UCSD-AML1 (cell line): Measurements from ENCODE around the gene KRTAP5-8.
"Not testable (repeated sequence)": the region's sequence is repeated elsewhere in the genome, so short reads cannot be mapped to it uniquely, and the experiment has no call there.

Source experiments
- DNase-seq: peaks from one replicate; lab custom pipeline; 2025; ENCODE audit not compliant: unreplicated experiment; lab: John Stamatoyannopoulos, UW

Gene KRTAP5-8

DNA sequence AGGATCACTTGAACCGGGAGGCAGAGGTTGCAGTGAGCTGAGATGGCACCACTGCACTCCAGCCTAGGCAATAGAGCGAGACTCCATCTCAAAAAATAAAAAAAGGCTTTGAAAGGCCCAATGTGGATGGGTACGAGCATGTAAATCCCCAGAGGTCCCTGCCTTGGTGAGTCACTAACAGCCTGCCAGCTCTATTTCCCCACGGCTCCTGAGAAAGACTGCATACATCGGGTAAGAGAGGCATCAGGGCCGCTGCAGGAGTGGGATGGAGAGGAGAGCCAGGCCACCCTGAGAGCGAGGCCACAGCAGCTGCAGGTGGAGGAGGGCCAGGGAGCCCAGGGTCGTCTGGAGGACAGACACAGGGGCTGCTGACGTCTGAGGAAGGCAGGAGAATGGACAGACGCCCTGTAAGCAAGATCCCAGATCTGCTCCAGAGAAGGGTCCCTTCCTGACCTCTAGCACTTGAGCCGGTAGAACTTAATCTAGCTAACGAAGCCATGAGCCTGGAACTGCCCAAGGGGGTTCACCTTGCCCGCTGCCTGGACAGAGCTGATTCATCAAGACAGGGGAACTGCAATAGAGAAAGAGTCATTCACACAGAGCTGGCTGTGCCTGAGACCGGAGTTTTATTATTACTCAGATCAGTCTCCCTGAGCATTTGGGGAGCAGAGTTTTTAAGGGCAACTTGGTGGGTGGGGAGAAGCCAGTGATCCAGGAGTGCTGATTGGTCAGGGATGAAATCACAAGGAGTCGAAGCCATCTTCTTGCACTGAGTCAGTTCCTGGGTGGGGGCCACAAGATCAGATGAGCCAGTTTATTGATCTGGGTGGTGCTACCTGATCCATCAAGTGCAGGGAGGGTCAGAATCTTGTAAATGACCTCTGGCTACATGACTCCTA lies 5.3 kb downstream of the KRTAP5-8 start:
- DNase-seq, result no peak

DNA sequence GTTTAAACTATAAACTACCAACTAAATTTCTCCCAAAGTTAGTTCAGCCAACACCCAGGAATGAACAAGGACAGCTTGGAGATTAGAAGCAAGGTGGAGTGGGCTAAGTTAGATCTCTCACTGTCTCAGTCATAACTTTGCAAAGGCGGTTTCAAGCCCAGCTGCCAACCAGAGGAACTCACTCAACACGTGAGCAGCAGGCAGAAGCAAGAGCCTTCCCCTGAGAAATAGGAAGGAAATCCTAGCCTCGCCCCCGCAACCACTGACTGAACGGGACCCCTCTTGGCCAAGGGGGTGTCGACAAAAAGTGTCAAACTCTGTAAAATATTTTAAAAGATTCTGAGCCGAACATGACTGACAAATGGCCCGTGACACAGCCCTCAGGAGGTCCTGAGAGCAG lies 6.0 kb downstream of the KRTAP5-8 start:
- DNase-seq, result peak; percentile 17

DNA sequence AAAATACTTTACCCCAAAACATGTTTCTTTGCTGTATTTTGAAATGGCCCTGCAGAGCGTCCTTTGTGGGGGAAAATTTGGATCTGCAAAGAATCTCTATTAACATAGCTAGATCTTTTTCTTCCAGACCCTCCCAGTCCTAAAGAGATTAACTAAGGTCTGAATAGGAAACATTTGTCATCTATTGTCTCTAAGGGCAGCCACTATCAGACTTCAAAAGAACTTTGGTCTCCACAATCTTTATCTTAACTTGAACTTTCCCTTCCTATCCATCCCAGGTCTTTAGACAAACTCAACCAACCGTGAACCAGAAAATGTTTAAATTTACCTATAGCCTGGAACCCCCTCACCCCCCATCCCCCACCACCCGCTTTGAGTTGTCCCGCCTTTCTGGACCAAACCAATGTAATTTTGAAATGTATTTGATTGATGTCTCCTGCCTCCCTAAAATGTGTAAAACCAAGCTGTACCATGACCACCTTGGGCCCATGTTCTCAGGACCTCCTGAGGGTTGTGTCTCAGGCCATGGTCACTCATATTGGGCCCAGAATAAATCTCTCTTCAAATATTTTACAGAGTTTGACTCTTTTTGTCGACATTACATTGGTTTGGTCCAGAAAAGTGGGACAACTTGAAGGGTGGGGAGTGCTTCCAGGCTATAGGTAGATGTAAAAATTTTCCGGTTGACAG lies 6.8 kb downstream of the KRTAP5-8 start:
- no peak for DNase-seq

DNA sequence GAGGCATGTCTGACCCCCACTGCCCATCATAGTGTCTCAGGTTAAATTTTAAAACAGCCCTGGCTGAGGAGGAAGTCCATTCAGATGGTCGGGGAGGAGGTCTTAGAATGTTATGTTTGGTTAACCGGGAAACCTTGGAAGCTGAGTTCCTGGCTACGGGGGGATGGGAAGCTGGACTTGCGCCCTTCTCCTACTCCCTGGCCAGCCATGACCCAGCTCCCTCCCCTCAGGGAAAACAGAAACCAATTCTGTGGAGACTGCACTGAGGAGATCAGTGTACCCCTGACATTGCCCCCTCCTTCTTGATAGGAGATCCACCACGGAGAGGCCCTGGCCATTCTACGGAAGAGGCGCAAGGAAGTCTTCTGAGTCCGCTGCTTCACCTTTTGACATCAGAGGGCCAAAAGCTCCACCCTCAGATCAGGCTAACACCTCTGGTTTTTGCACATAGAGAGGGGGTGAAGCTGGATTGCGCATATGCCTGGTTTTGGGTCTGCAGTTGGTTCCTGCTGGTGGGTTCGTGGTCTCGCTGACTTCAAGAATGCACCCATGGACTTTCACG lies 7.7 kb downstream of the KRTAP5-8 start:
- DNase-seq, result no peak

DNA sequence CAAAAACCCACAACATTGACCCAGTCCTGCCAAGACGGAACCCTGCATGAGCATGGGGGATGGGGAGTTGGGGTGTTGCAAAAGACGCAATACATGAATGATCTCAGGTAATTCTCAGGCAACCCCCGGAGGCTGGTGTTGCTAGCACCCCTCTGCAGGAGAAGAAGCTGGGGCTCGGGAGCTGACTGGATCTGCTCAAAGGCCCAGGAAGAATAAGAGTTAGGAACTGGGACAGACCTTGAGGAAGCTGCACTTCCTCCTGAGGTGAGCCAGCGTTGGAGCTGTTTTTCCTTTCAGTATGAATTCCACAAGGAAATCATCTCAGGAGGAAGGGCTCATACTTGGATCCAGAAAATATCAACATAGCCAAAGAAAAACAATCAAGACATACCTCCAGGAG lies 10.3 kb downstream of the KRTAP5-8 start, which contains the start of gene KRTAP5-9:
Gene KRTAP5-9, plus strand, starts transcription at position 301 of the 400 bp plus-strand sequence. CDS start 238 bp downstream, outside the sequence.
- no peak for DNase-seq

DNA sequence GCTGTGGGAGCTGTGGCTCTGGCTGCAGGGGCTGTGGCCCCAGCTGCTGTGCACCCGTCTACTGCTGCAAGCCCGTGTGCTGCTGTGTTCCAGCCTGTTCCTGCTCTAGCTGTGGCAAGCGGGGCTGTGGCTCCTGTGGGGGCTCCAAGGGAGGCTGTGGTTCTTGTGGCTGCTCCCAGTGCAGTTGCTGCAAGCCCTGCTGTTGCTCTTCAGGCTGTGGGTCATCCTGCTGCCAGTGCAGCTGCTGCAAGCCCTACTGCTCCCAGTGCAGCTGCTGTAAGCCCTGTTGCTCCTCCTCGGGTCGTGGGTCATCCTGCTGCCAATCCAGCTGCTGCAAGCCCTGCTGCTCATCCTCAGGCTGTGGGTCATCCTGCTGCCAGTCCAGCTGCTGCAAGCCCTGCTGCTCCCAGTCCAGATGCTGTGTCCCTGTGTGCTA lies 10.9 kb downstream of the KRTAP5-8 start:
- no peak for DNase-seq

DNA sequence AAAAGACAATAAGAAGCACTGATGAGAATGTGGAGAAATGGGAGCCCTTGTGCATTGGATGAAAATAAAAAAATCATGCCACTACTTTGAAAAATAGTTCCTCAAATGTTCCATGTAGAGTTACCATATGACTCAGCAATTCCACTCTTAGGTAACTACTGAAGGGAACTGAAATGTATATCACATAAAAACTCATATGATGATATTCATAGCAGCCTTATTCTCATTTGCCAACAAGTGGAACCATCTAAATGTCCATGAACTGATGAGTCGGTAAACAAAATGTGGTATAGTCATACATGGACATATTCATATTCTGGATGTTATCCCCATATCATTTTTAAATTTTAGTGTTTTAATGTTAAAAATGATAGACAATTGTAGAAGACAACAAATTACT lies 13.9 kb downstream of the KRTAP5-8 start:
- DNase-seq, result no peak

DNA sequence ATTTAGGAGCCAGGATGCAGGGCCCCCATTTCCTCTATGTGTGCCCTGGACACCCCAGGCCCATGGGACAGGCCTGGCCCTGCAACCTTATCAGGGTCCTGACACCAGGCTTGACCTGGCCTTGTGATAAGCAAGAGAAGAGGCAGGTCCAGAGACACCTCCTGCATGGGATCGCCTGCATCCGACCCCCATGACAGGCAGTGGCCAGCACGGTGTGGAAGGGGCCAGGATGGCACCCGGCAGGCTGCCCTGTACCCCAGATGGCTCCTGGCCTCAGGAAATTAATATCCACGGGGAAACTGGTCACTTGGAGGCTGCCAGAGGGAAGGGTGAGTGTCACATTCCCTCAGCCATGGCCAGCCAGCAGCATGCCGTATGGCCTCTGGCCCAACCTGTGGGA lies 17.2 kb downstream of the KRTAP5-8 start:
- no peak for DNase-seq

DNA sequence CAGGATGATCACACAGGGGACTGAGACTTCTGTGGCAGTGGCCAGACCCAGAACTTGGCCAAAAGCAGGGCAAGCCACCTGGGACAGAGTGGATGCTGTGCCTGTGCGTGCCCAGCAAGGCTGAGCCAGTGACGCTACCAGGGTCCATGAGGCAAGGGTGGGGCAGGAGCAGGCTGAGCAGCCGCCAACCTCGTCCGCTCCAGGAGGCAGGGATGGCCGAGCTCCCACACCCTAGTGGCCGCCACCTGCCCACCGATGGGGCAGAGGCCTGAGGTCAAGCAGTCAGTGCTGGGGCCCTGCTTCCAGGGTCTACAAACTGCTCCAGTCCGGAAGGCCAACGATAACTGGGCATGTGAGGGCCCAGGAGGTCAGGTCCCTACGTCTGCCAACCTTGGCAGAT lies 17.7 kb downstream of the KRTAP5-8 start:
- DNase-seq, result no peak

DNA sequence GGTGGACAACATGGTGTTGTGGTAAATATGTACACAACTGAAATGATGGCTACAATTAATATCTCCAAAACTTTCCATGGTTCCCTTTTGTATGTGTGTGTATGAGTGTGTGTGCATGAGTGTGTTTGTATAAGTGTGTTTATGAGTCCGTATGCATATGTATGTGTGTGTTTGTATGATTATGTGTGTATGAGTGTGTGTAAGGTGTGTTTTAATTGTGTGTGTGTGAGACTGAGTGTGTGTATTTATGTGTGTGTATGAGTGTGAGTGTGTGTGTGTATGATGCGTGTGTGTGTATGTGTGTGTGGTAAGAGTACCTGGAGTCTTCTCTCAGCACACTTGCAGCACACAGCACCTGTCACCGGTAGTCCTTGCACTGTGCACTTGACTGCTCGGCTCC lies 18.2 kb downstream of the KRTAP5-8 start:
- no peak for DNase-seq

DNA sequence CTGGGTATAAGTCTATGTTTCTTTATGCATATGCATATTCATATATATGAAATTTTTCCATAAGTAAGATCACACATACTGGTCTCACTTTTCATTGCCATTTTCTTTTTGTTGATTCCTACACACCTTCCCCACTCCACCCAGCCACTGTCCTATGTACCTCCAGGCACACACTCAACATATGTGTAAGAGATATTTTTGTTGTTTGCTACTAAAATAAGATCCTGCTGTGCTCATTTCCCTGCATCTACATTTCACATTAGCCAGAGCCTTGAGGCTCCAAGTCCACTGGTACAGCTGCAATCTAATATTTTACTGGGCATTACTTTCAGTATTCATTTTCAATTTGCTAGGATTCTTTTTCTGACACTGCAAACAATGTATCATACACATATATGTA lies 19.4 kb downstream of the KRTAP5-8 start:
- no peak for DNase-seq

DNA sequence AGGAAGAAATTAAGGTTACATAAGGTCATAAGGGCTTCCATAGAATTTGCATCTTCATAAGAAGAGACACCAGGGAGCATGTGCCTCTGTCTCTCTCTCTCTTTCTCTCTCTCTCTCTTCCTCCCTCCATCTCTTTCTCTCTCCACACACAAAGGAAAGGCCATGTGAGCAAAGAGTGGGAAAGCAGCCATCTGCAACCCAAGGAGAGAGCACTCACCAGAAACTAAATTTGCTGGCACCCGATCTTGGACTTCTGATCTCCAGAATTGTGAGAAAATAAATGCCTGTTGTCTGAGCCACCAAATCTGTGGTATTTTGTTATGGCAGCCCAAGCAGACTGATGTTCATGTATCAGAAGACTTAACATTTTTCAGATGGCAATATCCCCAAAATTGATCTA lies 21.2 kb downstream of the KRTAP5-8 start:
- no peak for DNase-seq

DNA sequence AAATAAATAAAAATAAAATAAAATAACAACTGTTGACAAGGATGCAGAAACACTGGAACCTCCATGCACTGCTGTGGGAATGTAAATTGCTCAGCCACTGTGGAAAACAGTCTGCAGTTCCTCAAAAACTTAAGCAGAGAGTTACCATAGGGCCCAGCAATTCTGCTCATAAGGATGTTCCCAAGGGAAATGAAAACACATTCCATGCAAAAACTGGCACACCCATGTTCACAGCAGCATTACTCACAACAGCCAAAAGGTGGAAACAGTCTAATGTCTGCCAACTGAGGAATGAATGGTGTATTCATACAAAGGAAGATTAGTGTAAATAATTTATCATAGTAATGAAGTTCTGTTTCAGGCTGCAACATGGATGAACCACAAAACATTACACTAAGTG lies 24.3 kb downstream of the KRTAP5-8 start:
- no peak for DNase-seq

DNA sequence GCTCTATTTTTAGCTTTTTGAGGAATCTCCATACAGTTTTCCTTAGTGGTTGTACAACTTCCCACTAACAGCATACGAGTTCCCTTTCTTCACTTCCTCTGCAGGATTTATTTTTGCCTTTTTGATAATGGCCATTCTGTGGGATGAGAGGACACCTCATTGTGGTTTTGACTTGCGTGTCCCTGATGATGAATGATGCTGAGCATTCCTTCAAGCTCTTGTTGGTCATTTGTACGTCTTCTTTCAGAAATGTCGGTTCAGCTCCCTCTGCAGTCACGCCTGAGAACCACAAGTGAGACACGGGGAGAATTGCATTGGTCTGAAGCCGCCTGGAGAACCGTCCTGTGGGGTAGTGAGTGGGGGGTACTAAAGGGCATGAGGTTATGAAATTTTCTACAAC lies 25.6 kb downstream of the KRTAP5-8 start:
- peak; percentile 20 for DNase-seq

DNA sequence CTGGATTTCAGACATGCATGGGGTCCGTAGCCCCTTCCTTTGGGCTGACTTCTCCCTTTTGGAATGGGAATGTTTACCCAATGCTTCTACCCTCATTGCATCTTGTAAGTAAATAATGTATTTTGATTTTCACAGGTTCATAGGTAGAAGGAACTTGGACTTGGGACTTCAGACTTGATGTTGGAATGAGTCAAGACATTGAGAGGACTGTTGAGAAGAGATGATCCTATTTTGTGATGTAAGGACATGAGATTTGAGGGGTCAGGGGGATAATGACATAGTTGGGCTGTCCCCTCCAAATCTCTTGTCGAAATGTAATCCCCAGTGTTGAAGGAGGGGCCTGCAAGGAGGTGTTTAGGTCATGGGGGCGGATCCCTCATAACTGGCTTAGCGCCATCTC lies 26.6 kb downstream of the KRTAP5-8 start:
- no peak for DNase-seq

DNA sequence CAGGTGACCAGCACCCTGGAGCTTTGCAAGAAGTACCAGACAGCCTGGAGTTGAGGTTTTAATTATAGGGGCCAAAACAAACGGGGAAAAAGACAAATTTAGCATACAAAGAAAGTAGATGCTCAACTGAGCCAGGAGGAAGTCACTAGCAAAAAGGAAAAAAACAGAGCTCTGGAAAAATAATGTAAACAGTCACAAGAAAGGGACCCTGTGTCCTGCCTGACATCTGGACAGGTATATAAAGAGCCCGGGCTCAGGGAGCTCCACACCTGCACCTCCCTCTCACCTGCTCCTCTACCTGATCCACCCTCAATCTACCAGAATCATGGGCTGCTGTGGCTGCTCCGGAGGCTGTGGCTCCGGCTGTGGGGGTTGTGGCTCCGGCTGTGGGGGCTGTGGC lies 27.4 kb downstream of the KRTAP5-8 start, which contains the start of gene KRTAP5-10:
Gene KRTAP5-10, plus strand, starts transcription at position 301 of the 400 bp plus-strand sequence. Its CDS starts 25 bp downstream, at position 326.
- DNase-seq, result no peak

DNA sequence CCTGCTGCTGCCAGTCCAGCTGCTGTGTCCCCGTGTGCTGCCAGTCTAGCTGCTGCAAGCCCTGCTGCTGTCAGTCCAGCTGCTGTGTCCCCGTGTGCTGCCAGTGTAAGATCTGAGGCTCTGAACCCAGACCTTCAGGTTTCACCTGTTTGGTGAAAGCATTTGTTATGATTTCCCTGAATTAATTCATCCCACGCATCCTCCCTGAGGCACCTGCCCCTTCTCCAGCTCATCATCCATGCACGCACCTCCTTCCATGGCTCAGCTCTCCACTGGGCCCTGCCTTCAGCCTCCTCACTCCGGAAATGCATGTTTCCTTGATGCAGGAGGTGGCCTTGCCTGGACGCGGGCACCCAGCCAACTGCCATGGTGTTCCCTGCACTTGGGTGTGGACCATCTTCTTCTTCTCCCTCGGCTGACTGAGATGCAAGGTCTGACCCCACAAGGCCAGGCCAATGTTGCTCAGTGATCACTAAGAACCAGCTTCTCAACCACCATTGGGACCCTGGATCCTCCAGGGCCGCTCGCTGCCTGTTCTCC lies 28.3 kb downstream of the KRTAP5-8 start:
- DNase-seq, result no peak

DNA sequence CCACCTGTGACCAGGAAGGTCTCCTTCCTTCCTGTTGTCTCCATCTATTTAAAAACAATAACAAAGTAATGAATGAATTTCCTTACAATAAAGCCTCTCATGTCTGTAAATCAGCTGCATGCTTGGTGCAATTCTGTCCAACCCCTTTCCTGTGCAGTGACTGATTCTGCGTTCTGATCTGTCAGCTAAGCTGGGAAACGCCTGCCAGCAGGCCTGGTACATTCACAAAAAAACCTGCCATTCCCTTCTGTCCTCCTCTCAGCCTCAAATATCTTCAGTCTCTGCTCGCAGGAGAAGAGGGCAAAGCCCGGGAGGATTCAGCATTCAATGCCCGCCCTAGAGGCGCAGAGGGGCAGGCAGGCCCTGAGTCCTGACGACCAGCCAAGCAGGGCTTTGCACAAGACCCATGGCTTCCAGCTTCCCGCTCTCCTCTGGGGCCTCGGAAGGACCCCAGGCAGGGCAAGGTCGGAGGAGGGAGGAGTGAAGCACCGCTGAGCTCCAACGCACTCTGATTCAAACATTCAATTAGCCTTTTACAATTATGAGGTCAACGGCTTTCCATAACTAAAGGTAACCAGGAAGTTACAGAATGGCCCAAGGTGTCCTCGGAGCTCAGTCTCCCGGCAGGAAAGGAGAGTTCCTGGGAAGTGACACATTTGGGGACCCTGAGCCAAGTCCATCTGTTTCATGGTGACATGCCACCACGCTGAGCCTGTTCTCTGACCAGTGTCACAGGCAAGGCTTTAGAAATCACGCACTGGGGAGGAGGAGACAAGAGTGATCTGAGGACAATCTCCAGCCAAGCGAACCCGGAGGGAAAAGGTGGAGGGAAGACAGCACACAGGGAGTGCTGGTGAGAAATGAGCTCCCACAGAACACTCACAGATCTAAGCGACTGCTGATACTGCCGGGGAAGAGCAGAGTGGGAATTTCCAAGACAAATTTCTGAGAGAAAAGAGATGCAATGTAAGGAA lies 29.1 kb downstream of the KRTAP5-8 start:
- not testable (repeated sequence) for DNase-seq

DNA sequence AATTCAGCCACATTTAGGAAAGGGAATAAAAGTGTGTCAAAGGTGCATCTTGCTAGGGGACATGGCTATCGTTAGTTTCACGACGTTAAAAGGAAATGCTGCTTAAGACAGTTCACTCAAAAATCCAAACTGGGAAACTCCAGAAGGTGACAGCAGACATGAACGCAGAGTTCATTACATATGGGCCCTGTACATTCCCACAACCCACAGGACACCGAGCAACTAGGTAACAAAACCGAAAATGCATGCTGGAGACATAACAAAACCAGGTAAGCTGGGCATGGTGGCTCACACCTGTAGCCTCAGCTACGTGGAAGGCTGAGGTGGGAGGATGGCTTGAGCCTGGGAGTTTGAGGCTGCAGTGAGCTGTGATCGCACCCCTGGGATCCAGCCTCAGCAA lies 29.8 kb downstream of the KRTAP5-8 start:
- DNase-seq, result not testable (repeated sequence)

DNA sequence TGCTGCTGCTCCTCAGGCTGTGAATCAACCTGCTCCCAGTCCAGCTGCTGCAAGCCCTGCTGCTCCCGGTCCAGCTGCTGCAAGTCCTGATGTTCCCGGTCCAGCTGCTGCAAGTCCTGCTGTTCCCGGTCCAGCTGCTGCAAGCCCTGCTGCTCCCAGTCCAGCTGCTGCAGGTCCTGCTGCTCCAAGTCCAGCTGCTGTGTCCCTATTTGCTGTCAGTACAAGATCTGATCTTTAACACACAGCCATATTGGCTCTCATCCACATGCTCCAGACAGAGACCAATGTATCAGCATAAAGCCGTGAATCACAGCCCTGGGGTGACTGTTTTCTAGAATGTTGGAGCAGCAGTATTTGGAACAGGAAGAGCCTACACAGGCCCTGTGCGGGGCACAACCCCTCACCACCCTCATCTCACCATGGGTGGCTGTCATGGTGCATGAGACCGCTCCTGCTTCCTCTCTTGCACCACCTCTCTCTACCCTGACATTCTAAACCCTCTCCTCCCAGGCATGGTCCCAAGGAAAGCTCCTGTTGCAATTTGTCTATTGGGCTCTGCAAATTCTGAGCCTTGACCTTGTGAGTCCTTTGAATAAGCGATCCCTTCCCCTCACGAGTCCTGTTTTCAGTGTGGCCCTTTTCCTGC lies 31.0 kb downstream of the KRTAP5-8 start:
- DNase-seq, result no peak
